HCT116 (cell line): ENCODE data around the gene FKBP5. TPM values are rescaled to one million over a fixed set of nuclear protein-coding genes. Genes with fewer than 3 reads are reported as not detected.

ENCODE experiments used
- ATAC-seq: fragments of 200-7000 bp; cut with Tn5 transposase; 2 replicates; pipeline ENCODE4 v1.9.1; 2020; ENCODE audit warnings: mild to moderate bottlenecking, moderate library complexity
- BruUV-seq: library from RNA; stranded (reverse); fragments of 400-500 nt; replicated peaks from 2 replicates; lab custom pipeline; 2021; lab: Mats Ljungman, UMichigan
- CTCF ChIA-PET: fragments of 300-600 bp; sonication (Branson Sonifier 250); formaldehyde crosslinking; loops from one replicate; lab custom pipeline; 2021; ENCODE audit warnings: antibody characterized with exemption; lab: Charles Lee
- POLR2A ChIA-PET: fragments of 300-600, 350-600 bp; sonication (Branson Sonifier 250); formaldehyde crosslinking; loops from one replicate; lab custom pipeline; 2021; ENCODE audit warnings: antibody characterized with exemption; lab: Charles Lee
- RAD21 ChIA-PET, 2 experiments: fragments of 300-600 bp; sonication (Branson Sonifier 250); formaldehyde crosslinking; loops; one replicate each; lab custom pipeline; 2023; ENCODE audit warnings: low total read pairs in 2 of 2; ENCODE audit not compliant: uncharacterized antibody in 2 of 2, unreplicated experiment in 2 of 2, low non-redundant PET in 1 of 2; lab: Charles Lee
- DNase-seq: peaks from one replicate; pipeline ENCODE4 v3.0.0-alpha.2; 2010; ENCODE audit warnings: low read depth, low spot score
- H2AFZ ChIP-seq: fragments of 200-600 bp; shearing (Covaris generic), sonication (generic); 2 replicates; pipeline ENCODE4 v1.6.1; 2017; ENCODE audit warnings: low read depth, mixed run types, mixed read lengths, antibody characterized with exemption, low read length; ENCODE audit not compliant: poor library complexity, severe bottlenecking
- H3K27ac ChIP-seq: 2 replicates; pipeline ENCODE4 v1.5.1; 2012; ENCODE audit warnings: low read depth, low read length
- H3K27me3 ChIP-seq: fragments of 200-600 bp; sonication (generic); 2 replicates; pipeline ENCODE4 v1.6.1; 2016; ENCODE audit warnings: mixed run types, low read length, mixed read lengths; ENCODE audit not compliant: insufficient read depth
- H3K36me3 ChIP-seq, 2 experiments: fragments of 200-500 bp in 1 of 2; fragments of 200-600 bp in 1 of 2; sonication (Bioruptor generic) in 1 of 2; sonication (generic) in 1 of 2; 2 replicates each; pipeline versions ENCODE4 v1.5.1 to v1.6.1; 2014 to 2016; ENCODE audit warnings: low read length in 2 of 2, inconsistent platforms in 1 of 2, mixed read lengths in 1 of 2, mixed run types in 1 of 2; ENCODE audit not compliant: insufficient read depth in 2 of 2, control insufficient read depth in 1 of 2
- H3K4me1 ChIP-seq, 2 experiments: fragments of 200-600 bp in 1 of 2; sonication (generic) in 1 of 2; 2 replicates each; pipeline versions ENCODE4 v1.5.1 to v1.6.1; 2012 to 2017; ENCODE audit warnings: low read length in 2 of 2, inconsistent platforms in 1 of 2, mild to moderate bottlenecking in 1 of 2, mixed read lengths in 1 of 2, mixed run types in 1 of 2, moderate library complexity in 1 of 2; ENCODE audit not compliant: insufficient read depth in 2 of 2, control insufficient read depth in 1 of 2
- H3K4me2 ChIP-seq: fragments of 200-600 bp; sonication (generic); 2 replicates; pipeline ENCODE4 v1.6.1; 2017; ENCODE audit warnings: mixed run types, low read length, mixed read lengths
- H3K4me3 ChIP-seq, 2 experiments: fragments of 200-600 bp in 1 of 2; sonication (generic) in 1 of 2; replicated peaks in 1 of 2; 2 replicates each; pipeline ENCODE4 v1.5.1; 2011 to 2016; ENCODE audit warnings: low read length in 2 of 2, control low read depth in 1 of 2, low read depth in 1 of 2, mild to moderate bottlenecking in 1 of 2, mixed read lengths in 1 of 2, mixed run types in 1 of 2
- H3K79me2 ChIP-seq: fragments of 200-600 bp; sonication (generic); 2 replicates; pipeline ENCODE4 v1.6.1; 2017; ENCODE audit warnings: mild to moderate bottlenecking, mixed run types, low read length, moderate library complexity, mixed read lengths; ENCODE audit not compliant: insufficient read depth
- H3K9ac ChIP-seq: fragments of 200-600 bp; sonication (generic); 2 replicates; pipeline ENCODE4 v1.6.1; 2016; ENCODE audit warnings: low read length, mixed read lengths
- H3K9me2 ChIP-seq: fragments of 200-600 bp; sonication (generic), shearing (Covaris generic); 2 replicates; pipeline ENCODE4 v1.6.1; 2017; ENCODE audit warnings: mixed run types, mild to moderate bottlenecking, moderate library complexity; ENCODE audit not compliant: insufficient read depth
- H3K9me3 ChIP-seq, 2 experiments: fragments of 200-500 bp in 1 of 2; fragments of 200-600 bp in 1 of 2; sonication (Bioruptor generic) in 1 of 2; sonication (generic) in 1 of 2; 2 replicates each; pipeline ENCODE4 v1.6.1; 2014 to 2017; ENCODE audit warnings: low read length in 2 of 2, mixed read lengths in 2 of 2, inconsistent platforms in 1 of 2, low read depth in 1 of 2, mild to moderate bottlenecking in 1 of 2, mixed run types in 1 of 2, moderate library complexity in 1 of 2; ENCODE audit not compliant: control insufficient read depth in 1 of 2, insufficient read depth in 1 of 2
- H4K20me1 ChIP-seq: fragments of 200-600 bp; sonication (generic), shearing (Covaris generic); 2 replicates; pipeline ENCODE4 v1.6.1; 2017; ENCODE audit warnings: mixed run types, mild to moderate bottlenecking, moderate library complexity; ENCODE audit not compliant: insufficient read depth
- CEBPB ChIP-seq: IDR thresholded peaks from 2 replicates; pipeline ENCODE4 v1.6.1; 2012; ENCODE audit warnings: low read depth
- CTCF ChIP-seq, 3 experiments: fragments of 200-600 bp in 1 of 3; sonication (generic) in 1 of 3; IDR thresholded peaks in 2 of 3; conservative IDR thresholded peaks in 1 of 3; 2 replicates each; pipeline ENCODE4 v1.5.1; 2012 to 2017; ENCODE audit warnings: low read depth in 2 of 3, low read length in 2 of 3, antibody characterized with exemption in 1 of 3, borderline replicate concordance in 1 of 3, control low read depth in 1 of 3, mild to moderate bottlenecking in 1 of 3, mixed read lengths in 1 of 3, mixed run types in 1 of 3, moderate library complexity in 1 of 3; ENCODE audit not compliant: insufficient read depth in 1 of 3
- ELF1 ChIP-seq: IDR thresholded peaks from 2 replicates; pipeline ENCODE4 v1.6.1; 2012; ENCODE audit warnings: low read depth, borderline replicate concordance
- EZH2 ChIP-seq: fragments of 200-600 bp; sonication (generic); IDR thresholded peaks from 2 replicates; pipeline ENCODE4 v1.6.1; 2017; ENCODE audit warnings: antibody characterized with exemption, mixed run types
- EZH2phosphoT487 ChIP-seq: fragments of 200-600 bp; IDR thresholded peaks from 2 replicates; pipeline ENCODE4 v1.6.1; 2018; ENCODE audit warnings: antibody characterized with exemption, borderline replicate concordance
- FOSL1 ChIP-seq: IDR thresholded peaks from 2 replicates; pipeline ENCODE4 v1.6.1; 2012; ENCODE audit warnings: low read depth
- JUND ChIP-seq: IDR thresholded peaks from 2 replicates; pipeline ENCODE4 v1.6.1; 2012
- REST ChIP-seq: IDR thresholded peaks from 2 replicates; pipeline ENCODE4 v1.6.1; 2012; ENCODE audit warnings: low read depth
- ZBTB33 ChIP-seq: IDR thresholded peaks from 2 replicates; pipeline ENCODE4 v1.6.1; 2011; ENCODE audit warnings: mild to moderate bottlenecking, low read length, moderate library complexity; ENCODE audit not compliant: insufficient replicate concordance; ENCODE audit errors: extremely low read depth
- intact Hi-C: fragments of 100-400 bp; cut with micrococcal nuclease; formaldehyde crosslinking; loops from 2 replicates; pipeline ENCODE4 v1.10.0; 2022
- total RNA-seq: library from RNA; stranded (reverse); gene quantifications from one replicate; pipeline ENCODE4 v1.2.1, GENCODE V29; 2021; ENCODE audit not compliant: unreplicated experiment

Gene FKBP5
- total RNA-seq, 1 experiment from 2014 or later = 50.3 TPM

GRCh38 chr6:35706468-35706867 is 17.8 kb upstream of the FKBP5 start:
- Histone ChIP-seq H3K4me1 (peaks cover 0 to 9% of the 10 kb centered on the region in 2 experiments; a peak in 2 of 4 replicates), H3K27ac (no peak overlapping the region), H2AFZ (peak overlapping the region; percentile 35), H3K4me3 (no peak overlapping the region), H3K9me3 (no peaks in the 10 kb centered on the region), H3K9me2 (no peaks in the 10 kb centered on the region), H3K36me3 (no peaks in the 10 kb centered on the region), H3K79me2 (no peaks in the 10 kb centered on the region), H4K20me1 (no peaks in the 10 kb centered on the region), H3K27me3 (no peaks in the 10 kb centered on the region), H3K4me2 (no peak overlapping the region), H3K9ac (no peak overlapping the region)
- ATAC-seq (no peak), DNase-seq (no peak)
- intact Hi-C loops = no loop called here
- no TSS peak for BruUV-seq
- ChIA-PET RAD21 (no interaction called here), CTCF (no interaction called here), POLR2A (no interaction called here)
- TF ChIP-seq EZH2phosphoT487 (no peak), FOSL1 (no peak)

- ChIA-PET RAD21 (no interaction called here), CTCF (no interaction called here), POLR2A (no interaction called here)
- no peak overlapping the region for H3K4me2 ChIP-seq
- H2AFZ ChIP-seq = no peak overlapping the region
- H3K27me3 ChIP-seq = no peaks in the 10 kb centered on the region
- H3K4me1 ChIP-seq = no peaks in the 10 kb centered on the region
- H3K4me3 ChIP-seq = no peak overlapping the region
- DNase-seq = no peak
- no peaks in the 10 kb centered on the region for H3K79me2 ChIP-seq
- BruUV-seq = no TSS peak
- H3K36me3 ChIP-seq = no peaks in the 10 kb centered on the region
- H3K9me2 ChIP-seq = no peaks in the 10 kb centered on the region
- no peaks in the 10 kb centered on the region for H3K9me3 ChIP-seq
- H4K20me1 ChIP-seq = no peaks in the 10 kb centered on the region
- H3K27ac ChIP-seq = no peak overlapping the region
- intact Hi-C loops = no loop called here
- TF ChIP-seq REST (no peak), JUND (no peak), ZBTB33 (no peak), CEBPB (no peak), CTCF (IDR thresholded peaks at IDR 0.05 in 2 of 3, conservative IDR thresholded peaks at IDR 0.05 in 1 of 3; ENCODE audit: borderline replicate concordance in 1 of 3, insufficient read depth in 1 of 3, low read depth in 2 of 3, low read length in 2 of 3) (no peak), ELF1 (no peak), EZH2 (no peak)
- H3K9ac ChIP-seq = no peak overlapping the region
- no peak for ATAC-seq
These were observed 14.8 kb upstream of the FKBP5 start for GRCh38 chr6:35703554-35703953.
